SU-DHL-6 (cell line): Measurements from ENCODE around the gene SLC35D1.

Experiments
- H2AFZ ChIP-seq: fragments of 200-600 bp; sonication (generic); 2 replicates; pipeline ENCODE4 v1.6.1; 2014; ENCODE audit warnings: low read depth, mild to moderate bottlenecking, moderate library complexity, mixed read lengths, antibody characterized with exemption, low read length; ENCODE audit not compliant: severe bottlenecking
- H3F3A ChIP-seq: fragments of 200-600 bp; shearing (Covaris generic); 2 replicates; pipeline ENCODE4 v1.6.0; 2016; ENCODE audit warnings: antibody characterized with exemption, mild to moderate bottlenecking; ENCODE audit not compliant: insufficient read depth
- H3K27ac ChIP-seq: fragments of 200-600 bp; sonication (generic); 2 replicates; pipeline ENCODE4 v1.5.1; 2016; ENCODE audit warnings: low read depth, mild to moderate bottlenecking, low read length, moderate library complexity, mixed read lengths
- H3K27me3 ChIP-seq: fragments of 200-600 bp; sonication (generic), shearing (Covaris generic); 2 replicates; pipeline ENCODE4 v1.6.0; 2014; ENCODE audit warnings: mild to moderate bottlenecking, low read length
- H3K36me3 ChIP-seq: fragments of 200-600 bp; sonication (generic); 2 replicates; pipeline ENCODE4 v1.6.1; 2014; ENCODE audit warnings: mild to moderate bottlenecking, low read length, mixed read lengths
- H3K4me2 ChIP-seq: fragments of 300-600, 200-600 bp; shearing (Covaris generic), sonication (generic); 2 replicates; pipeline ENCODE4 v1.6.0; 2014; ENCODE audit warnings: low read length, low read depth, mild to moderate bottlenecking; ENCODE audit not compliant: poor library complexity, severe bottlenecking
- H3K4me3 ChIP-seq: fragments of 200-600 bp; sonication (generic); 2 replicates; pipeline ENCODE4 v1.5.1; 2014; ENCODE audit warnings: antibody characterized with exemption, low read length, mild to moderate bottlenecking, mixed read lengths; ENCODE audit not compliant: insufficient read depth, poor library complexity, severe bottlenecking
- H3K79me2 ChIP-seq: fragments of 200-600 bp; sonication (generic); 2 replicates; pipeline ENCODE4 v1.6.1; 2014; ENCODE audit warnings: mild to moderate bottlenecking, low read length, moderate library complexity; ENCODE audit not compliant: insufficient read depth
- H3K9ac ChIP-seq: fragments of 200-600 bp; sonication (generic); 2 replicates; pipeline ENCODE4 v1.7.0; 2014; ENCODE audit warnings: mild to moderate bottlenecking, low read length
- H3K9me2 ChIP-seq: fragments of 200-600 bp; sonication (generic); replicated peaks from 2 replicates; pipeline ENCODE4 v1.6.1; 2014; ENCODE audit warnings: low read length; ENCODE audit not compliant: insufficient read depth
- H3K9me3 ChIP-seq: fragments of 200-600 bp; sonication (generic); 2 replicates; pipeline ENCODE4 v1.6.1; 2014; ENCODE audit warnings: low read length, mixed read lengths; ENCODE audit not compliant: insufficient read depth
- H4K20me1 ChIP-seq: fragments of 200-600 bp; sonication (generic); 2 replicates; pipeline ENCODE4 v1.6.1; 2014; ENCODE audit warnings: low read depth, mild to moderate bottlenecking, antibody characterized with exemption, low read length, moderate library complexity, mixed read lengths
- EZH2phosphoT487 ChIP-seq: fragments of 200-600 bp; sonication (generic), shearing (Covaris generic); conservative IDR thresholded peaks from 2 replicates; pipeline ENCODE4 v1.6.1; 2018; ENCODE audit warnings: mild to moderate bottlenecking, antibody characterized with exemption, low read length, moderate library complexity, mixed read lengths
- TF ChIP-seq, protein P1 (sequence below): fragments of 200-600 bp; sonication (generic); IDR thresholded peaks from one replicate; pipeline ENCODE4 v1.5.1; 2017; ENCODE audit warnings: antibody characterized with exemption, mild to moderate bottlenecking, low read length, moderate library complexity; ENCODE audit not compliant: insufficient read depth, poor library complexity, severe bottlenecking

Gene SLC35D1

DNA sequence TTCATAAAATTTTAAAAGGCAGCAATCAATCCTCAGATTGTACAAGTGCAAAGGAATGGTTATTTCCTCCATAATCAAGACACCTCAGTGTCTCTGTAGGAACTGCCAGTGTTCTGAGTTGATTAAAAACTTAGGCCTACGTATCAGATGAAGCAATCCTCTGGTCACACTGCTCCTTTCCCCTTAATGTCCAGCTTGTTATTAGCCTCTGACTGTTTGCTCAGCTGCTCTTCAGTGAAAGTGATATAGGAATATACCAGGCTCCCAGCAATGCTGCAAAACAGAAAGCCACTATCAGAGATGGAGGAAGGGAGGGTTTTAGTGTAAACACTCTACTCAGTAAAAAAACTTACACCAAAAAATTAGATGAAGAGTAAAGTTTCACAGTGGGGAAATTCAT lies 49.8 kb downstream of the SLC35D1 start:
- H3K4me2 ChIP-seq = no peak overlapping the region
- no peaks in the 10 kb centered on the region for H3K27me3 ChIP-seq
- no peak overlapping the region for H2AFZ ChIP-seq
- H3K9me3 ChIP-seq = no peaks in the 10 kb centered on the region
- H3K36me3 ChIP-seq = no peaks in the 10 kb centered on the region
- H3K9me2 ChIP-seq = no peaks in the 10 kb centered on the region
- H3K9ac ChIP-seq = no peak overlapping the region
- H3K27ac ChIP-seq = no peak overlapping the region
- H4K20me1 ChIP-seq = no peaks in the 10 kb centered on the region
- no peaks in the 10 kb centered on the region for H3K79me2 ChIP-seq
- H3F3A ChIP-seq = no peaks in the 10 kb centered on the region
- no peak for TF ChIP-seq EZH2phosphoT487
- TF ChIP-seq, protein P1, sequence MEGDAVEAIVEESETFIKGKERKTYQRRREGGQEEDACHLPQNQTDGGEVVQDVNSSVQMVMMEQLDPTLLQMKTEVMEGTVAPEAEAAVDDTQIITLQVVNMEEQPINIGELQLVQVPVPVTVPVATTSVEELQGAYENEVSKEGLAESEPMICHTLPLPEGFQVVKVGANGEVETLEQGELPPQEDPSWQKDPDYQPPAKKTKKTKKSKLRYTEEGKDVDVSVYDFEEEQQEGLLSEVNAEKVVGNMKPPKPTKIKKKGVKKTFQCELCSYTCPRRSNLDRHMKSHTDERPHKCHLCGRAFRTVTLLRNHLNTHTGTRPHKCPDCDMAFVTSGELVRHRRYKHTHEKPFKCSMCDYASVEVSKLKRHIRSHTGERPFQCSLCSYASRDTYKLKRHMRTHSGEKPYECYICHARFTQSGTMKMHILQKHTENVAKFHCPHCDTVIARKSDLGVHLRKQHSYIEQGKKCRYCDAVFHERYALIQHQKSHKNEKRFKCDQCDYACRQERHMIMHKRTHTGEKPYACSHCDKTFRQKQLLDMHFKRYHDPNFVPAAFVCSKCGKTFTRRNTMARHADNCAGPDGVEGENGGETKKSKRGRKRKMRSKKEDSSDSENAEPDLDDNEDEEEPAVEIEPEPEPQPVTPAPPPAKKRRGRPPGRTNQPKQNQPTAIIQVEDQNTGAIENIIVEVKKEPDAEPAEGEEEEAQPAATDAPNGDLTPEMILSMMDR = no peak
- no peak overlapping the region for H3K4me3 ChIP-seq

DNA sequence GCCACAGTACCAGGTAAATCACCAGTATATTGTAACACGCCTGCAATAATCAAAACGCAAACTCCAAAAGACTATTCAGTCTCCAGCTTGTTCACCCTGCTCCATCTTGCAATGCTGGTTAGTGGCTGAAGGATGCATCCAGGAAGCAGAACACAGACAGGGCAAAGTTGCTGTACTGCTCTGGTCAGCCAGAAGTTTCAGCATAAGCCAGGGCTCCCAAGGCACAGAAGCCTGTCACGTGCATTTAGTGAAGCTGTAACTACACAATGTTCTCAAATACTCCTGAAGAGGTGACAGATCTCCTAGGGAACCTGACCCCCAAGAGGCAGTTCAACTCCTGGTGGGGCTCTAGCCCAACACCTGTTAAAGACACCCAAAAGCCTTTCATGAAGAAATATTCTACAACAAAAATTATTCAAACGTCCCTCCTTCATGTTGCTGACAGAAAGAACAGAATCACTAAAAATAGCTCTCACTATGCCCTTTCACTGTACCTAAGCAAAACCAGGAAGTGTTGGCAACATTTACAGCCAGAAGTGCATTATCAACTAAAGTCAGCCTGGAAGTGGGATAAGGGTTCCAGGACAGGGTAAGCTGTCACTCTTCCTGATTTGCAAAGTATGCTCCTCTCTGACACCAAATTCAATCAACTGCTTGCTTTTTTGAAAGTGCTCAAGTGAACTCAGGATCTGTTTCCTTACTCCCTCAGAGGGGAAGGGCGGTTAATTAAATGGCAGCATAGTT lies 52.1 kb downstream of the SLC35D1 start:
- Histone ChIP-seq H3K4me2 (no peak overlapping the region), H2AFZ (no peak overlapping the region), H3K27ac (no peak overlapping the region), H3K27me3 (no peaks in the 10 kb centered on the region), H3F3A (no peaks in the 10 kb centered on the region), H3K79me2 (no peaks in the 10 kb centered on the region), H3K9me3 (no peaks in the 10 kb centered on the region), H3K9ac (no peak overlapping the region), H3K9me2 (no peaks in the 10 kb centered on the region), H3K4me3 (no peak overlapping the region), H3K36me3 (no peaks in the 10 kb centered on the region), H4K20me1 (no peaks in the 10 kb centered on the region)
- no peak for TF ChIP-seq EZH2phosphoT487
- TF ChIP-seq, protein P1 = no peak

DNA sequence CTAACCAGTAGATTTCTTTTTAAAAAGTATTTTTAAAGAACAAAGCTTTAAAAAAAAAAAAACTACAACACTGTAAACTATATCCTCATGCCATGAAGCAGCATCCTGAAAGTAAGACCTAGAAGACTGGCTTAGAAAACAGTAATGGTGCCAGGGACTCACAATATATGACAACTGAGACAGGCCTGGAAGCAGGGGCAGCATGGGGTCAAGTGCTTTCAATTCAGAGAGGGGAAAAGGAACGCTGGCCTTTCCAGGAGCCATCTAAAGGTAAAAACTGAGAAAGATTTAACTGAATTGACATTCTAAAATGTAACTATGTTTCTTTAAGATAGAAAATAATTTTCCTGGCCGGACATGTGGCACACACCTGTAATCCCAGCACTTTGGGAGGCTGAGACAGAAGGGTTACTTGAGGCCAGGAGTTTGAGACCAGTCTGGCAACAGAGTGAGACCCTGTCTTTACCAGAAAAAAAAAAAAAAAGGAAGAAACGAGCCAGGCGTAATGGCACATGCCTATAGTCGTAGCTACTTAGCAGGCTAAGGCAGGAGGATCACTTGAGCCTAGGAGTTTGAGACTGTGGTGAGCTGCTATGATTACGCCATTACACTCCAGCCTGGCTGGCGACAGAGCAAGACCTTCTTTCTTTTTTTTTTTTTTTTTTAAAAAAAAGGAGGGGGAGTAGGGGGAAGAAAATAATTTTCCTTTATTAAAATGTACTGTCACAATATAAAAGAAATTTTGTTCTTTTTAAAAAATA lies 54.1 kb downstream of the SLC35D1 start:
- Histone ChIP-seq H3K9me3 (no peaks in the 10 kb centered on the region), H4K20me1 (no peaks in the 10 kb centered on the region), H3K9me2 (no peaks in the 10 kb centered on the region), H3K4me2 (no peak overlapping the region), H3K4me3 (no peak overlapping the region), H2AFZ (no peak overlapping the region), H3K9ac (no peak overlapping the region), H3K36me3 (no peaks in the 10 kb centered on the region), H3F3A (no peaks in the 10 kb centered on the region), H3K27ac (no peak overlapping the region), H3K79me2 (no peaks in the 10 kb centered on the region), H3K27me3 (no peaks in the 10 kb centered on the region)
- no peak for TF ChIP-seq EZH2phosphoT487

DNA sequence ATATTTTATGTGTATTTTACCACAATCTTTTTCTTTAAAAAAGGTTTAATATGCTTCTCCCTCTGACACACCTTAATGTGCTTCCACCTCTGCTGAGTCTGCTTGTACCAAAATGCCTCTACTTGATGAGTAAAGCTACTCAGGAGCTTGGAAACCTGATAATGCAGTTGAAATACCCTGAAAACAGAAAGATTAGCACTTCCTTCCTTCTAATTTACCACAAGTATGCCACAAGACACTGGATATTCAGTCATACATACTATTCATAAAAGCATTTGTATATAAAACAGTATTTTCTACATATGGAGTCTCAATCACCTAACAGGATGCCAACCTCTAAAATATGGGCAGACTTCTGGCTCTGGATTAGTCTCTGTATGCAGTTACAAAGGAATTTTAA lies 55.0 kb downstream of the SLC35D1 start:
- no peak for TF ChIP-seq EZH2phosphoT487
- TF ChIP-seq, protein P1 = no peak
- no peaks in the 10 kb centered on the region for H4K20me1 ChIP-seq
- H3K79me2 ChIP-seq = no peaks in the 10 kb centered on the region
- H3K4me3 ChIP-seq = no peak overlapping the region
- H3K9me2 ChIP-seq = no peaks in the 10 kb centered on the region
- no peaks in the 10 kb centered on the region for H3K9me3 ChIP-seq
- no peak overlapping the region for H2AFZ ChIP-seq
- H3F3A ChIP-seq = no peaks in the 10 kb centered on the region
- no peak overlapping the region for H3K4me2 ChIP-seq
- no peak overlapping the region for H3K27ac ChIP-seq
- no peak overlapping the region for H3K9ac ChIP-seq
- no peaks in the 10 kb centered on the region for H3K27me3 ChIP-seq
- H3K36me3 ChIP-seq = no peaks in the 10 kb centered on the region
